ENCODE results near the gene CCDC28B. TPM values are rescaled to one million over a fixed set of nuclear protein-coding genes. Genes with fewer than 3 reads are reported as not detected.

Gene CCDC28B
- total RNA-seq, 2 experiments from 2014 or later: 33.0 to 43.3 TPM

Other genes with a start within 250 kb of the CCDC28B start
- 100 to 1,000 TPM; 166 to 183 TPM for gene KHDRBS1, start 186.7 kb upstream of the CCDC28B start, total RNA-seq
- 10 to 100 TPM; 27.3 to 30.0 TPM for gene TMEM39B, start 127.7 kb upstream of the CCDC28B start, total RNA-seq
- gene KPNA6, start 92.5 kb upstream of the CCDC28B start, total RNA-seq: 10 to 100 TPM; 59.6 to 82.8 TPM
- gene TXLNA, start 20.9 kb upstream of the CCDC28B start, total RNA-seq: 100 to 1,000 TPM in 1 of 2 experiments, 10 to 100 TPM in 1; 85.8 to 104 TPM
- gene IQCC, start 5.1 kb downstream of the CCDC28B start, total RNA-seq: 1 to 10 TPM; 5.4 to 7.2 TPM
- under 1 TPM in 1 of 2 experiments, not detected in 1; 0.16 TPM for gene DCDC2B, start 8.5 kb downstream of the CCDC28B start, total RNA-seq
- 10 to 100 TPM; 11.7 to 12.3 TPM for gene TMEM234, start 21.8 kb downstream of the CCDC28B start, total RNA-seq
- 100 to 1,000 TPM; 162 to 227 TPM for gene EIF3I, start 21.8 kb downstream of the CCDC28B start, total RNA-seq
- 1 to 10 TPM in 1 of 2 experiments, under 1 TPM in 1; 0.80 to 1.2 TPM for gene FAM167B, start 46.6 kb downstream of the CCDC28B start, total RNA-seq
- gene LCK, start 50.7 kb downstream of the CCDC28B start, total RNA-seq: 100 to 1,000 TPM; 441 to 481 TPM
- gene HDAC1, start 91.5 kb downstream of the CCDC28B start, total RNA-seq: 100 to 1,000 TPM; 183 to 189 TPM
- gene MARCKSL1, start 135.6 kb downstream of the CCDC28B start, total RNA-seq: 10 to 100 TPM; 11.2 to 11.8 TPM
- gene FAM229A, start 161.9 kb downstream of the CCDC28B start, total RNA-seq: 1 to 10 TPM; 4.1 to 5.4 TPM
- under 1 TPM; 0.70 TPM for gene TSSK3, start 161.9 kb downstream of the CCDC28B start, total RNA-seq
- gene BSDC1, start 193.8 kb downstream of the CCDC28B start, total RNA-seq: 10 to 100 TPM; 39.8 to 43.3 TPM

All from activated CD8-positive, alpha-beta memory T cell treated with anti-CD3 and anti-CD28 coated beads, Interleukin-2, amount 10 ng/mL, durations not matched to agents 7 days and 5 days (primary cell).